C4-2B (cell line): ENCODE data around the gene PARVG.
A peak's percentile ranks its signal among the peaks of the same experiment; 100 is the strongest.

Experiments
- H3K27ac ChIP-seq: fragments of 450-650 bp; 2 replicates; pipeline ENCODE4 v1.5.1; 2017
- ZFX ChIP-seq: fragments of 450-650 bp; IDR thresholded peaks from 2 replicates; pipeline ENCODE4 v1.6.1; 2017
- TF ChIP-seq, protein P1 (sequence below): fragments of 450-650 bp; conservative IDR thresholded peaks from 2 replicates; pipeline ENCODE4 v1.5.1; 2017; ENCODE audit warnings: mild to moderate bottlenecking

The PARVG gene

GRCh38 chr22:44181033-44181911, 547 bp downstream of the PARVG start:
- TF ChIP-seq, protein P1, sequence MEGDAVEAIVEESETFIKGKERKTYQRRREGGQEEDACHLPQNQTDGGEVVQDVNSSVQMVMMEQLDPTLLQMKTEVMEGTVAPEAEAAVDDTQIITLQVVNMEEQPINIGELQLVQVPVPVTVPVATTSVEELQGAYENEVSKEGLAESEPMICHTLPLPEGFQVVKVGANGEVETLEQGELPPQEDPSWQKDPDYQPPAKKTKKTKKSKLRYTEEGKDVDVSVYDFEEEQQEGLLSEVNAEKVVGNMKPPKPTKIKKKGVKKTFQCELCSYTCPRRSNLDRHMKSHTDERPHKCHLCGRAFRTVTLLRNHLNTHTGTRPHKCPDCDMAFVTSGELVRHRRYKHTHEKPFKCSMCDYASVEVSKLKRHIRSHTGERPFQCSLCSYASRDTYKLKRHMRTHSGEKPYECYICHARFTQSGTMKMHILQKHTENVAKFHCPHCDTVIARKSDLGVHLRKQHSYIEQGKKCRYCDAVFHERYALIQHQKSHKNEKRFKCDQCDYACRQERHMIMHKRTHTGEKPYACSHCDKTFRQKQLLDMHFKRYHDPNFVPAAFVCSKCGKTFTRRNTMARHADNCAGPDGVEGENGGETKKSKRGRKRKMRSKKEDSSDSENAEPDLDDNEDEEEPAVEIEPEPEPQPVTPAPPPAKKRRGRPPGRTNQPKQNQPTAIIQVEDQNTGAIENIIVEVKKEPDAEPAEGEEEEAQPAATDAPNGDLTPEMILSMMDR, result no peak
- no peak for TF ChIP-seq ZFX
- no peak overlapping the region for H3K27ac ChIP-seq

DNA sequence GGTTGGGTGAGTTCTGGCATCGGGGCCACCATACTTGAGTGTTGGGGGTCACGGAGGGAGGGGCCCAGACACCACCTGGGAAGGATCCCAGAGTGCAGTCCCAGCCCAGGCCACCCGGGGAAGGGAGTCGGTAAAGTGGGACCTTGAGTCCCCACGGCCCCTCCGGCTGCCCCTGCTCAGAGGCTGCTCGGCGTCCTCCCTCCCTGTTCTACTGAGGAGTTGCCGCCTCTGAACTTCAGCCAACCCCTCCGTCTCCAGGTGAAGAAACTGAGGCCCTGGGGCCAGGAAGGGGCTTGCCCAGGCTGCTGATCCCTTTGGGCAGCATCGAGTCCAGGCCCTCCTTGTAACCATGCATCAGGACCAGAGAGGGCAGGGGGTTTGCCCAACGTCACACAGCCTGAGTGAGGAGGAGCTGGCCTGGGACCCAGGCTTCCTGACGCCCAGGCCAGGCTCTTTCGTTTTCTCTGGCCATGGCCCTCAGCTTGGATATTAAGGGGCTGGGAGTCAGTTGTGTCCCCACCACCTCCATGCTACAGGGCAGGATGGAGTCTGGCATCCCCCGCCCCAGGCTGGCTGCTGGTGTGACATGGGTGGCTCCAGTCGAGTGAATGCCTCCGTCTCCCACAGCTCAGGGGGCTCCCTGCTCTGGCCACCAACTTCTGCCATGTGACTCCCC, 1.3 kb downstream of the PARVG start:
- no peak overlapping the region for H3K27ac ChIP-seq
- TF ChIP-seq ZFX, result no peak
- TF ChIP-seq, protein P1, result no peak

DNA sequence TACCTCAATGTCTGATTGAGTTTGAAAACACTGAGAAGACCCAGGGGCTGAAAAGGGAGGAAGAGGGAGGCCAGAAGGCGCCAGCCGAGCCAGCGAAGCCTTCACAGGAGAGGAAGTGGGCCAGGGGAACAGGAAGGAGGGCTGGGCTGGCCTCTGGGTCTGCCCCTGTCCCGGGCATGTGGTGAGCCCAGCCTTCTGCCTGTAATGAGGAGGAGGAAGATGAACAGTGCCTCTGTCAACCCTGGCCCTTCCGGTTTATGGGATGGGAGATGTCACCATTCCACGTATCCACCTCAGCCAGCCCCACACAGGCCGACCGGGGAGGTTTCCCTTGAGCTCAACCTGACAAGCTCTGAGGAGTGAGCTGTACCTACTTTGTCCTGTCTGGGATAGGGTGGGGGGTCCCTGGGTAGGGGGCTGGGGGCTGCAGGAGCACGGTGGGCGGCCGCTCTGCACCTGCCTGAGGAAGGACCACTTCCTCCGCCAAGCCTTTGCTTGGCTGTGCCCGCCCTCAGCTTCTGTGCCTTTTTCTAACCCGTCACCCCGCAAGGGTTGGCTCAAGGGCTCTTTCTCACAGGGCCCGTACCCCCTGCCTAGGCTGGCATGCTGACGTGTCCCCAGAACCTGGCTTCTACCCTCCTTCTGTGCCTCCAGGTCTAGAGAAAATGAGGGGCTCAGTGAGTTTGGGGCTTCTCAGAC, 2.0 kb downstream of the PARVG start:
- H3K27ac ChIP-seq, result no peak overlapping the region
- TF ChIP-seq ZFX, result no peak
- TF ChIP-seq, protein P1, result no peak

- H3K27ac ChIP-seq, result no peak overlapping the region
Measured at GRCh38 chr22:44183287-44183588, 2.5 kb downstream of the PARVG start.

DNA sequence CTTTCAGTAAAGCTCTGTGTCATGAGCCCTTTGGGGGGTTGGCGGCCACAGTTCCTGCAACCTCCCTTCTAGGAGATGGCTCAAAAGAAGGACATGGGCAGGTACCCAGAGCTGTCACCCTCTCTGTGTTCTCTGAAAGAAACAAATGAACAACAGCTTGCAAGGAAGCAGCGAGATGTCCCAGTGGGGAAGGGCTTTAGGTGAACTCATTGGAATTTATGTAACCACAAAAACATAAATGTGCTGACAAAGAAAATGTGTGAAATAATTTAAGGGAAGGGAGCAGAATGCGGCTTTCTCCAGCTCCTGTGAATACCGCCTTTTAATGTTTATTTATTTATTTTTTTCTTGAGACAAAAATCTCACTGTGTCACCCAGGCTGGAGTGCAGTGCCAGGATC, 3.3 kb downstream of the PARVG start:
- TF ChIP-seq, protein P1, result no peak
- TF ChIP-seq ZFX, result no peak
- H3K27ac ChIP-seq, result peak overlapping the region; percentile 38; the same call in 1 of the 2 replicates

More at GRCh38 chr22:44183287-44183588, 2.5 kb downstream of the PARVG start:
- TF ChIP-seq ZFX, result no peak
- TF ChIP-seq, protein P1, result no peak

GRCh38 chr22:44185237-44186120, 4.8 kb downstream of the PARVG start:
- TF ChIP-seq, protein P1, result no peak
- no peak for TF ChIP-seq ZFX
- peak overlapping the region; percentile 38 for H3K27ac ChIP-seq
